ENCODE data around the gene SIPA1. TPM values are rescaled to one million over a fixed set of nuclear protein-coding genes. Genes with fewer than 3 reads are reported as not detected.

The SIPA1 gene
- total and polyA plus RNA-seq, 9 of the 15 experiments (the other 6 are each of a cell fraction or from before 2014, with no cell fraction given) = 0.25 to 85.8 (median 16.8) TPM

DNA sequence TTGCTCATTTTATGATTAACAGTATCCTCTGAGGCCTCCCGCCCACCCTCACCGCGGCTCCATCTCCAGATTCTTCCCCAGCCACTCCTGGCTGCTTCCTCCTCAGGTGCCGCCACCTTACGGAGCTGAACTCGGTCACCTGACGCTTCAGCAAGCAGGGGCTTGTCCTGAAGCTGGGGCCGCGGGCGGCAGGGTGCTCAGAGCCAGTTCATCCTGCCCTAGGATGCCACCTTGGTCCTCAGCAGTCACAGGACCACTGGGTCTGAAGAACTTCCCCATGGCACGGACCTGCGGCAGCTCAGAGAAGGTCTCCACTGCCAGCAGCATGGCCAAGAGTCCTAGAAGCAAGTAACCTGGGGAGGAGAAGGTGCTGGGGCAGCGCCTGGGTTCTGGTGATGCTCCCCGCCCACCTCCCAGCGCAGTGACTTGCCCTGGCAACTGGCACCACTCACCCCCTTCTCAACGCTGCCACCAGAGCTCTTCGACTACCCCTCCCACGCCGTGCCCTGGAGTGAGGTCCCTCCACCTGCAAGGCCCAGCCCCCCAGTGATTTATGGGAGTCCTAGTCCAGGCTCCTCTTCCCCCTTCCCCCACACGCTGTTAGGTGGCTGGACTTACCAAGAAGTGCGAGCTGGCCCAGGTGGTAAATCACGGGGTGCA lies 44.9 kb upstream of the SIPA1 start:
- no peak for FAIRE-seq
- ChIA-PET POLR2A (interaction anchor here (0.9 to 3.4 kb wide), 12 partner anchors 8 to 93 kb away, joined by 3 to 17 read pairs (median 6); partner anchors contain the start of genes EHBP1L1, MALAT1 and PCNX3), CTCF (ENCODE audit: low intra/inter-chr PET ratio) (interaction anchor here (0.5 kb wide), 1 partner anchor 226 kb away, joined by 3 read pairs; no protein-coding TSS in a partner anchor)
- Histone ChIP-seq H3K79me2 (ENCODE audit: control insufficient read depth, insufficient read depth, low read length) (no peaks in the 10 kb centered on the region; the same call in 2 of the 3 replicates), H2AFZ (ENCODE audit: low read depth, low read length) (no peak overlapping the region), H3K9ac (ENCODE audit: insufficient read depth in 1 of 2, low read depth in 2 of 2, low read length in 2 of 2) (no peak overlapping the region), H3K36me3 (ENCODE audit: control insufficient read depth, insufficient read depth, low read length) (peaks cover 40% of the 10 kb centered on the region; the same call in 2 of the 3 replicates), H3K27ac (ENCODE audit: extremely low read depth, low read depth, low read length) (no peak overlapping the region), H3K4me2 (ENCODE audit: insufficient read depth, low read length) (no peak overlapping the region), H3K4me1 (replicated peaks in 1 of 2; ENCODE audit: control insufficient read depth in 2 of 2, insufficient read depth in 2 of 2, low read length in 2 of 2) (peaks cover 15 to 61% of the 10 kb centered on the region in 2 experiments), H3K4me3 (no peak overlapping the region), H3K27me3 (ENCODE audit: control insufficient read depth in 2 of 2, insufficient read depth in 2 of 2, low read length in 2 of 2) (no peaks in the 10 kb centered on the region), H3K9me1 (ENCODE audit: control insufficient read depth, insufficient read depth, low read length) (peaks cover 4% of the 10 kb centered on the region), H4K20me1 (replicated peaks; ENCODE audit: control insufficient read depth, insufficient read depth, low read length) (0 out of 2 replicates have a peak, but pooled peaks cover 4% of the 10 kb centered on the region), H3K9me3 (replicated peaks; ENCODE audit: control insufficient read depth, insufficient read depth, low read depth, low read length) (no peaks in the 10 kb centered on the region)
- intact Hi-C loops (cut with micrococcal nuclease) (no loop called here), in situ Hi-C loops (cut with MboI) (no loop called here)
- WGBS (ENCODE audit: insufficient coverage, low coverage, missing lambda C conversion rate) = 84% methylated on average over 17 of the region's 22 CpGs
- no TSS peak for BruUV-seq (replicated peaks)
- ATAC-seq = no peak
- no peak for DNase-seq (ENCODE audit: extremely low read depth in 1 of 4, low spot score in 3 of 4)
- no peak for TF ChIP-seq SAFB (IDR thresholded peaks at IDR 0.05; ENCODE audit: borderline replicate concordance, low read depth, low read length)
- no peak for TF ChIP-seq SMAD4 (CRISPR knock-in tag; conservative IDR thresholded peaks at IDR 0.05)
- TF ChIP-seq HSF4 (CRISPR knock-in tag; IDR thresholded peaks at IDR 0.05; ENCODE audit: borderline replicate concordance) = no peak
- no peak for TF ChIP-seq ZKSCAN1 (IDR thresholded peaks at IDR 0.05; ENCODE audit: low read depth, low read length)
- no peak for TF ChIP-seq ZNF133 (CRISPR knock-in tag; IDR thresholded peaks at IDR 0.05)
- TF ChIP-seq ZFP30 (CRISPR knock-in tag; IDR thresholded peaks at IDR 0.05; ENCODE audit: borderline replicate concordance) = no peak
- TF ChIP-seq FOXA3 (CRISPR knock-in tag; conservative IDR thresholded peaks at IDR 0.05 in 1 of 2, IDR thresholded peaks at IDR 0.05 in 1 of 2) = no peak
- no peak for TF ChIP-seq ARID2 (IDR thresholded peaks at IDR 0.05)
- TF ChIP-seq E2F8 (IDR thresholded peaks at IDR 0.05; ENCODE audit: low read depth, partially characterized antibody) = no peak
- TF ChIP-seq FOXK2 (conservative IDR thresholded peaks at IDR 0.05 in 1 of 2, IDR thresholded peaks at IDR 0.05 in 1 of 2; ENCODE audit: low read depth in 2 of 2) = no peak
- no peak for TF ChIP-seq RERE (CRISPR knock-in tag; IDR thresholded peaks at IDR 0.05; ENCODE audit: borderline replicate concordance)
- TF ChIP-seq NFIX (CRISPR knock-in tag; IDR thresholded peaks at IDR 0.05; ENCODE audit: low read depth) = no peak
- no peak for TF ChIP-seq BHLHE40 (IDR thresholded peaks at IDR 0.05; ENCODE audit: low read length)
- no peak for TF ChIP-seq MCM5 (IDR thresholded peaks at IDR 0.05; ENCODE audit: low read depth)
